CD4-positive, alpha-beta T cell treated with Interleukin-1 beta for 1 hour (primary cell): Measurements from ENCODE around the gene CGRRF1.

ENCODE experiments used
- DNase-seq, 2 donors: peaks; one replicate each; pipeline ENCODE4 v3.0.0-alpha.2; 2020 to 2022

CGRRF1 gene

GRCh38 chr14:54580933-54581332 lies 71.2 kb downstream of the CGRRF1 start:
- DNase-seq = no peak

DNA sequence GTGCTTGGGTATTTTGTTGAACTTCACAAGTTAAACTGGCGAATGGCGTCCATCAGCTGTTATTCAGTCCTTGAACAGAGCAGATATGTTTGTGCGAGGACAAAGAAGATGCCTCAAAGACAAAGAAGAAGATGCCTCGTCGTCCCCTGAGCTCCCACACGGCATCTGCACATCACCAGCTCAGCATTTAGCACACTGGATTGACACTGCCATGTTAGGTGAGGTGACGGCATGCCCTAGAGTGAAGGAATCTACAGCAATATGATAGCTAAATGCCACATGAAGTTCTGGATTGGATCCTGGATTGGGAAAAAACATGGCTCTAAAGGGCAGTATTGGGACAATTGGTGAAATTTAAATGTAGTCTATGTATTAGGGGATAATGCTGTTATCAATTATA lies 72.6 kb downstream of the CGRRF1 start:
- no peak for DNase-seq

DNA sequence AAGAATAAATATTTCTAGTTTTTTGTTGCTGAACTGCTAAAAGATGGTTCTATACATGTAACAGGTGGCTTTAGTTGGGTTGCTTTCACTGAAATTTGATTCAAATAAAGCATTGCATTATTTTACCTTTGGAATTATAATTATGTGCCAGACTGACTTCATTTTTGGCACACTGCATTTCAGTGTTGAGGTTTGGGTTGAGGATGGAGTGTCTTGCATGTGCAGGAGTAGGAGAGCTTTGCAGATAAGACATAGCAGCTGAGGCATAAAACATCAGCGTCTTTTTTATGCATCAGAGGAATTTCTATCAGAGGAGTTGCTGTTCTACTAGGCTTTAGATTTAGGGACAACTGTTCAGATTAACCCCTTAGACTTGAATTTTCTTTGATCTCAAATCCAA lies 74.4 kb downstream of the CGRRF1 start:
- DNase-seq = no peak

DNA sequence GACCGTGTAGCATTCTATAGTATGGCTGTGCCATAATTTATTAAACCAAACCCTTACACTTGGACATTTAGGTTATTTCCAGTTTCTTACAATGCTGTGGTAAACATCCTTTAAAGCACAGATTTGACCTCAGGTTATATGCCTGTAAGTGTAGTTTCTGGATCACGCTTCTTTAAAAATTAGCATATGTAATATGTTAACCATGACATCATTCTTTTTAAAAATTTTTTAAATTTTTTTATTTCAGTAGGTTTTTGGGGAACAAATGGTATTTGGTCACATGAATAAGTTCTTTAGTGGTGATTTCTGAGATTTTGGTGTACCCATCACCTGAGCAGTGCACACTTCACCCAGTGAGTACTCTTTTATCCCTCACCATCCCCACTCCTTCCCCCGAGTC lies 75.5 kb downstream of the CGRRF1 start:
- DNase-seq = no peak
